ENCODE measurements around the gene SUB1.

The SUB1 gene

GRCh38 chr5:32601623-32602295 lies 16.4 kb downstream of the SUB1 start:
- H3K9ac ChIP-seq (ENCODE audit: low read length) = no peak overlapping the region
- H3K27ac ChIP-seq (ENCODE audit: low read depth, low read length) = no peak overlapping the region
- no peak overlapping the region for H3K4me3 ChIP-seq (ENCODE audit: low read depth, low read length)
- H3K27me3 ChIP-seq (ENCODE audit: control insufficient read depth, insufficient read depth, low read length) = no peaks in the 10 kb centered on the region
- peaks cover 79% of the 10 kb centered on the region for H3K36me3 ChIP-seq (ENCODE audit: control insufficient read depth, insufficient read depth, low read length)
- no peaks in the 10 kb centered on the region for H3K9me3 ChIP-seq (ENCODE audit: control insufficient read depth, insufficient read depth, low read depth, low read length)
- H3K4me1 ChIP-seq (ENCODE audit: control insufficient read depth, insufficient read depth, low read length) = no peaks in the 10 kb centered on the region

- Histone ChIP-seq H3K36me3 (ENCODE audit: control insufficient read depth, insufficient read depth, low read length) (peaks cover 69% of the 10 kb centered on the region), H3K4me1 (ENCODE audit: control insufficient read depth, insufficient read depth, low read length) (no peaks in the 10 kb centered on the region), H3K9me3 (ENCODE audit: control insufficient read depth, insufficient read depth, low read depth, low read length) (no peaks in the 10 kb centered on the region), H3K9ac (ENCODE audit: low read length) (no peak overlapping the region), H3K27ac (ENCODE audit: low read depth, low read length) (no peak overlapping the region), H3K27me3 (ENCODE audit: control insufficient read depth, insufficient read depth, low read length) (no peaks in the 10 kb centered on the region), H3K4me3 (ENCODE audit: low read depth, low read length) (no peak overlapping the region)
Measured at GRCh38 chr5:32602906-32603305, 17.5 kb downstream of the SUB1 start.

DNA sequence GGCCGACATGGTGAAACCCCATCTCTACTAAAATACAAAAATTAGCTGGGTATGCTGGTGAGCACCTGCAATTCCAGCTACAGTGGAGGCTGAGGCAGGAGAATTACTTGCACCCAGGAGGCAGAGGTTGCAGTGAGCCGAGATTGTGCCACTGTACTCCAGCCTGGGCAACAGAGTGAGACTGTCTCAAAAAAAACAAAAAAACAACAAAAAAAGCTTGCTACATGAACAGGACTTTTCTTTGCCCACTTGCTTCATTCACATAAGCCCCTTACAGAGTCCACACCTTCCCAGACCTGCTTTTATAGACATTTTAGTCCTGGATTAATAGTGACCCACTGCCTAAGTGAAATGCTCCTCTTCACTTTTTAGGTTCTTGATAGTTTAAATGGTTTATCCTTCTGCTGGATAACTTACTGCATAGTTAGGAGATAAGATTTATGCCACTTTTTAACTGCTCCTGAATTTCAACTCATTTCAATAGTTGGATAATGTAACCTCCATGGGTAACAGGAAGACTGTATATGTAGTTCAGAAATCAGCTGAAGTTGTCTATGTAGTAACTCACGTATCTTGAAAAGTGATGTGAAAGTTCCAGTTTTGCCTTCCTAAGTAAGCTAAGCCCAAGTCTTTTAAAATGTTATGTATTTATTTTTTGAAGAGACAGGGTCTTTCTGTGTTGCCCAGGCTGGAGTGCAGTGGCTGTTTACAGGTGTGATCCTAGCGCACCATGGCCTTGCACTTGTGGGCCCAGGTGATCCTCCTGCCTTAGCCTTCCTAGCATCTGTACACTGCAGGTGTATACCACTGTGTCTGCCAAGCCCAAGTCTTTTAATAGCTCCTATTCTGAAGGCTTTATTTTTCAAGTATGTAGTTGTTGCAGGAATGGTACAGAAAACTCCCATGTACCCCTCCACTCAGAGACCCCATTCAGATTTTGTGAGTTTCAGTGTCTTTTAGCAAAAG lies 19.7 kb downstream of the SUB1 start:
- peaks cover 51% of the 10 kb centered on the region for H3K36me3 ChIP-seq (ENCODE audit: control insufficient read depth, insufficient read depth, low read length)
- H3K4me3 ChIP-seq (ENCODE audit: low read depth, low read length) = no peak overlapping the region
- H3K9ac ChIP-seq (ENCODE audit: low read length) = no peak overlapping the region
- H3K27ac ChIP-seq (ENCODE audit: low read depth, low read length) = no peak overlapping the region
- no peaks in the 10 kb centered on the region for H3K9me3 ChIP-seq (ENCODE audit: control insufficient read depth, insufficient read depth, low read depth, low read length)
- no peaks in the 10 kb centered on the region for H3K4me1 ChIP-seq (ENCODE audit: control insufficient read depth, insufficient read depth, low read length)
- no peaks in the 10 kb centered on the region for H3K27me3 ChIP-seq (ENCODE audit: control insufficient read depth, insufficient read depth, low read length)

DNA sequence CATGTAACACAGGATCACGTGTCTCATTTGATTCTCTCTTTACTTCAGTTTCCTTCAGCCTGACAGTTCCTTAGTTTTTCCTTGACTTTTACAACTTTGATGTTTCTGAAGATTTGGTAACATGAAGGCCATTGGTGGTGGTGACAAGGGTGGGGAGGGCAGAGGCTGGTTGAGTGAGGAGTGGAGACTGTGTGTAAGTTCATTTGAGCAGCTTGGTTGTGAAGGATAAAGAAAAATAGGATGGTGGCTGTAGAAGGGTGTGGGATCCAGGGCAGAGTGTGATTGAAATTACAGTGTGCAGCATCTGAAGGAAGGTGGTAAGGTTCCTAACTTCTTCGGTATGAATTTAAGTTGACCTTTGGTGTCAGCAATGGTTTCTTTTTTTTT lies 20.4 kb downstream of the SUB1 start:
- H3K9ac ChIP-seq (ENCODE audit: low read length) = no peak overlapping the region
- peaks cover 45% of the 10 kb centered on the region for H3K36me3 ChIP-seq (ENCODE audit: control insufficient read depth, insufficient read depth, low read length)

DNA sequence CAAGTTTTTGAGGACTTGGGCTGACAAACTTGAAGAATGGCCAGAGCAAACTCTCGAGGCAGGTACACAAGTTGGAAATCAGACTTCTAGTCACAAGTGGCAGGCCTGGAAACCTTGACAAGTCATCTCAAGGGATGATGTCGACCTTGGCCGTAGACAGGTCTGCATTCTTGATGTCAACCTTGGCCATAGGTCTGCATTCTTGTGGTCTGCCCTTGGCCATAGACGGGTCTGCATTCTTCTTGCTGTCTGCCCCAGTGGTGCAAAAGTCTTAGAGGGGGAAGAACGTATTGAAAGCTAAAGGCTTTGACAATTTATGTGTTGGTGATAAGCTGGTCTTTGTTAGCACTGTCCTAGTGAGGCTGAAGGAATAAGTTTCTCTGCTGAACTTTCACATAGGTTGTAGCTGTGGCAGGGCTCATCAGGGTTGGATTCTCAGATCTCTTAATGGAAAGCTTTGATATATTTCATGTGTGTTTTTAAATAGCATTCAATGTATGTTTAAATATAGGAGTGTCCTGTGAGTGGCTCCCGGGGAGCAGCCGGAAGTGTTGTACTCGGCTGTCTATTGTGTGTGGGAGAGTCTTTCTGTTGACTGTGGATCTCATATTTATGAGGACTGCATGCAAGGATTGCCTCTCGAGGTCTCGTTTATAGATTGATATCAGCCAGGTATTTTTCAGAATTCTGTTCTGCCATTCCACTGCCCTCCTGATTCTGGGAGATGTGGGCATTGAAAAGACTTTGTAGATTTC lies 27.0 kb downstream of the SUB1 start:
- Histone ChIP-seq H3K4me3 (ENCODE audit: low read depth, low read length) (no peak overlapping the region), H3K4me1 (ENCODE audit: control insufficient read depth, insufficient read depth, low read length) (no peaks in the 10 kb centered on the region), H3K36me3 (ENCODE audit: control insufficient read depth, insufficient read depth, low read length) (0 out of 2 replicates have a peak, but pooled peaks cover 3% of the 10 kb centered on the region), H3K9ac (ENCODE audit: low read length) (no peak overlapping the region), H3K27me3 (ENCODE audit: control insufficient read depth, insufficient read depth, low read length) (no peaks in the 10 kb centered on the region), H3K9me3 (ENCODE audit: control insufficient read depth, insufficient read depth, low read depth, low read length) (no peaks in the 10 kb centered on the region), H3K27ac (ENCODE audit: low read depth, low read length) (no peak overlapping the region)

More for the DNA sequence above, 20.4 kb downstream of the SUB1 start:
- H3K4me3 ChIP-seq (ENCODE audit: low read depth, low read length) = no peak overlapping the region
- no peak overlapping the region for H3K27ac ChIP-seq (ENCODE audit: low read depth, low read length)
- no peaks in the 10 kb centered on the region for H3K9me3 ChIP-seq (ENCODE audit: control insufficient read depth, insufficient read depth, low read depth, low read length)
- no peaks in the 10 kb centered on the region for H3K27me3 ChIP-seq (ENCODE audit: control insufficient read depth, insufficient read depth, low read length)
- H3K4me1 ChIP-seq (ENCODE audit: control insufficient read depth, insufficient read depth, low read length) = no peaks in the 10 kb centered on the region

DNA sequence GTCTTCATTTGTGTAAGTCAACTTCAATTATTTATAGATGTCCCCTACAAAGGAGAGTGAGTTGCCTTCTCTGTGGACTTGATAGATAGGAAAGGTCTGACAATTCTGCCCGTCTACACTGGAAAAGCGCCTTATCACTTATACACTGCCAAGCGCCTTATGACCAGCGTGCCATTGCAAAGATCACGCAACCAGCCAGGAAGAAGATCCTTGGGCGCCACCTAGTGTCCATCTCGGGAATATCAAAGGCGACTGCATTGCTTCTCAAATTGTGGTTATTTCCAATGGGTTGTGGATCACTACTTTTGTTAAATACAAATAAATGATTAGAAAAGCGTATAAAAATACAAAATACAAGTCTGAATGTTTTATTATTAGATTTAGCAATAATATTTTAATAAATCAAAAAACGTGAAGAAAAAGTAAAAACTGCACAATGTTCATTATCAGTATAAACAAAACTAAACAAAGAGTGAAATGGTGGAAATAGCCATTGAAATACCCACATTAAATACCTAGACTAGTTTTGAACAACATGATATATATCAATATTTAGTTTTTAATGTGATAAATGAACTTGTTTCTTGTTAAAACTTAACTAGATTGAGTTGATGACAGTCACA lies 27.8 kb downstream of the SUB1 start:
- no peaks in the 10 kb centered on the region for H3K9me3 ChIP-seq (ENCODE audit: control insufficient read depth, insufficient read depth, low read depth, low read length)
- no peak overlapping the region for H3K4me3 ChIP-seq (ENCODE audit: low read depth, low read length)
- H3K27ac ChIP-seq (ENCODE audit: low read depth, low read length) = no peak overlapping the region
- no peak overlapping the region for H3K9ac ChIP-seq (ENCODE audit: low read length)
- H3K27me3 ChIP-seq (ENCODE audit: control insufficient read depth, insufficient read depth, low read length) = no peaks in the 10 kb centered on the region
- H3K36me3 ChIP-seq (ENCODE audit: control insufficient read depth, insufficient read depth, low read length) = 0 out of 2 replicates have a peak, but pooled peaks cover 3% of the 10 kb centered on the region
- no peaks in the 10 kb centered on the region for H3K4me1 ChIP-seq (ENCODE audit: control insufficient read depth, insufficient read depth, low read length)

DNA sequence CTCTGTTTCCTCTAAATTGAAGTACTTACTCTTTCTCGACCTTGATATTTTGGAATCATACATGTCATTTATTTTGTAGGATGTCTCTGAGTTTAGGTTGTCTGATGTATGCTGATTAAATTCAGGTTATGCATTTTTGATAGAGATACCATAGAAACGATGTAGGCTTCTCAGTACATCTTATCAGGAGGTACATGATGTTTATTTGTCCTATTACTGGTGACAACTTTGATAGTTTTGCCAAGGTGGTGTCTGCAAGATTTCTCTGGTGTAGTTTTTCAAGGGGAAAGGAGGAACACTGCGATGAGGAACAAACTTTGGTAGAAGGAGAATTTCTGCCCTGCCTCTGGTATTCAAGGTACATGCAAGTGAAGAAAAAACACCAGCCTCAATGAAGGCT lies 29.9 kb downstream of the SUB1 start:
- Histone ChIP-seq H3K9ac (ENCODE audit: low read length) (no peak overlapping the region), H3K4me1 (ENCODE audit: control insufficient read depth, insufficient read depth, low read length) (no peaks in the 10 kb centered on the region), H3K27ac (ENCODE audit: low read depth, low read length) (no peak overlapping the region)

GRCh38 chr5:32618962-32619361 lies 33.6 kb downstream of the SUB1 start:
- no peak overlapping the region for H3K4me3 ChIP-seq (ENCODE audit: low read depth, low read length)
- H3K36me3 ChIP-seq (ENCODE audit: control insufficient read depth, insufficient read depth, low read length) = no peaks in the 10 kb centered on the region
- no peak overlapping the region for H3K9ac ChIP-seq (ENCODE audit: low read length)

More for the DNA sequence above, 29.9 kb downstream of the SUB1 start:
- no peak overlapping the region for H3K4me3 ChIP-seq (ENCODE audit: low read depth, low read length)
- no peaks in the 10 kb centered on the region for H3K9me3 ChIP-seq (ENCODE audit: control insufficient read depth, insufficient read depth, low read depth, low read length)
- H3K27me3 ChIP-seq (ENCODE audit: control insufficient read depth, insufficient read depth, low read length) = no peaks in the 10 kb centered on the region
- H3K36me3 ChIP-seq (ENCODE audit: control insufficient read depth, insufficient read depth, low read length) = no peaks in the 10 kb centered on the region

GRCh38 chr5:32621256-32621655 lies 35.9 kb downstream of the SUB1 start:
- Histone ChIP-seq H3K9ac (ENCODE audit: low read length) (no peak overlapping the region), H3K4me1 (ENCODE audit: control insufficient read depth, insufficient read depth, low read length) (no peaks in the 10 kb centered on the region), H3K4me3 (ENCODE audit: low read depth, low read length) (no peak overlapping the region), H3K27ac (ENCODE audit: low read depth, low read length) (no peak overlapping the region), H3K27me3 (ENCODE audit: control insufficient read depth, insufficient read depth, low read length) (no peaks in the 10 kb centered on the region), H3K9me3 (ENCODE audit: control insufficient read depth, insufficient read depth, low read depth, low read length) (no peaks in the 10 kb centered on the region), H3K36me3 (ENCODE audit: control insufficient read depth, insufficient read depth, low read length) (no peaks in the 10 kb centered on the region)

More at GRCh38 chr5:32618962-32619361, 33.6 kb downstream of the SUB1 start:
- Histone ChIP-seq H3K27me3 (ENCODE audit: control insufficient read depth, insufficient read depth, low read length) (no peaks in the 10 kb centered on the region), H3K9me3 (ENCODE audit: control insufficient read depth, insufficient read depth, low read depth, low read length) (no peaks in the 10 kb centered on the region), H3K4me1 (ENCODE audit: control insufficient read depth, insufficient read depth, low read length) (no peaks in the 10 kb centered on the region), H3K27ac (ENCODE audit: low read depth, low read length) (no peak overlapping the region)

DNA sequence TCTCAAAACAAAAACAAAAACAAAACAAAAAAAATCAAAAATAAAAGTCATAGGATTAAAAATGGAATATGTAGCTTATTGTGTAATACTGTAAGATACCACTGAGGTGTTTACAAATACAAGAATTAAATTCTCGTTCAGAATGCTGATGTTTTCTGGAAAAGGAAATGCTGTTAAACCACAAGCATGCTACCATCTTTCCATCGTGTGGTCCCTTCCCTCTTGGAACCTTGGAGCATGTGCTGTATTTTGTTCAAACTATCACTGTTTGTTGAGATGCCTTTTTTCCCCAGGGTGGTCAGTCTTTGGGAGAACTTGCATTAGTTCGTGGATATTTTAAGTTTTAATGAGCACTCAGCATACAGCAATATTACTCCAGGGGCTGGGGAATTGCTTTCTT lies 39.7 kb downstream of the SUB1 start:
- Histone ChIP-seq H3K36me3 (ENCODE audit: control insufficient read depth, insufficient read depth, low read length) (no peaks in the 10 kb centered on the region), H3K27me3 (ENCODE audit: control insufficient read depth, insufficient read depth, low read length) (no peaks in the 10 kb centered on the region), H3K4me3 (ENCODE audit: low read depth, low read length) (no peak overlapping the region), H3K4me1 (ENCODE audit: control insufficient read depth, insufficient read depth, low read length) (no peaks in the 10 kb centered on the region), H3K9me3 (ENCODE audit: control insufficient read depth, insufficient read depth, low read depth, low read length) (no peaks in the 10 kb centered on the region), H3K27ac (ENCODE audit: low read depth, low read length) (no peak overlapping the region), H3K9ac (ENCODE audit: low read length) (no peak overlapping the region)

All from HUES6 (cell line).